GM21515 (cell line): ENCODE measurements around the gene PDZD4.

Experiments used
- ATAC-seq: cut with Tn5 transposase; IDR thresholded peaks from one replicate; pipeline ENCODE4 v1.9.1; 2021; ENCODE audit not compliant: unreplicated experiment

PDZD4 gene

GRCh38 chrX:153763989-153764755 lies 66.2 kb downstream of the PDZD4 start, which contains the start of gene PLXNB3:
Gene PLXNB3 (plus strand): TSS chrX:153764249. CDS start chrX:153765536, 1,287 bp downstream.
- no peak for ATAC-seq

GRCh38 chrX:153763298-153763932 lies 66.9 kb downstream of the PDZD4 start:
- ATAC-seq = no peak

GRCh38 chrX:153762626-153763173 lies 67.6 kb downstream of the PDZD4 start:
- no peak for ATAC-seq

- no peak for ATAC-seq
These were observed 68.5 kb downstream of the PDZD4 start for GRCh38 chrX:153761863-153762262.

GRCh38 chrX:153755136-153755535 lies 75.2 kb downstream of the PDZD4 start:
- ATAC-seq = no peak
